ENCODE measurements around the gene BLVRA.

GRCh38 chr7:43764039-43764761 lies 5.7 kb downstream of the BLVRA start:
- TF ChIP-seq REST (IDR thresholded peaks at IDR 0.05; ENCODE audit: insufficient read depth in 1 of 2, low read depth in 2 of 2, low read length in 2 of 2) (no peak), TAF1 (IDR thresholded peaks at IDR 0.05; ENCODE audit: borderline replicate concordance, insufficient read depth, low read length) (no peak)

All from PFSK-1 (cell line).